Measurements from ENCODE around the gene SFRP2. TPM values are rescaled to one million over a fixed set of nuclear protein-coding genes. Genes with fewer than 3 reads are reported as not detected.

Gene SFRP2
- total RNA-seq, 4 donors from 2014 or later: 0.59 to 0.86 (median 0.83) TPM; not detected in 1

DNA sequence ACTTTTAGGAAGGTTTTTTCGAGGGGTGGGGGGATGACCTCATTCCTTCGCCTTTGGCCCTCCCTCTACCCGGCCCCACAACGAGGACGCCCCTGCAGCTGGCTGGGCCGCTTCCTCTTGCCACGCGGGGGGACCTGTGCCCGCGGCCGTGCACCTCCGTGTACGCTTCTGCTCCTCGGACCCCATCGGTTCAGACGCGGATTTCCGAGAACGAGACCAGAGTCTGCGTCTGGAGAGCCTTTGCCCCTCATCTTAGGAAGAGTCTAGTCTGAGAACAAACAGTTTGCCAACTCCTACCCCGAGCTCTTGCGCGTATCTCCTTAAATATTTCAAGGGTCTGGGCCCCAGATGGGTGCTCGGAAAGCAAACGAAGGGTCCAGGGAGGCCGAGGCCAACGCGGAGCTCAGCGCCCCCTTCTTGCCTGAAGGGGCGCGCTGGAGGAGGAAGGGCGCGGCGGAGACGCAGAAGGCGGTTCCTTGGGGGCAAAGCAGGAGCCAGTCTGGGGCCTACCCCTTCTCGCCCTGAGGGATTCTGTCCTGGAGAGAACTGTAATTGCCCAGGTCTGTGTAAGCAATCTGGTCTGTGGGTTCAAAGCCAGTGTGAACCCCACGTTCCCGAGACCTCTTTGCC, 3.9 kb upstream of the SFRP2 start:
- H3K27me3 ChIP-seq: peaks cover 54 to 63% (median 59%) of the 10 kb centered on the region in 3 donors

DNA sequence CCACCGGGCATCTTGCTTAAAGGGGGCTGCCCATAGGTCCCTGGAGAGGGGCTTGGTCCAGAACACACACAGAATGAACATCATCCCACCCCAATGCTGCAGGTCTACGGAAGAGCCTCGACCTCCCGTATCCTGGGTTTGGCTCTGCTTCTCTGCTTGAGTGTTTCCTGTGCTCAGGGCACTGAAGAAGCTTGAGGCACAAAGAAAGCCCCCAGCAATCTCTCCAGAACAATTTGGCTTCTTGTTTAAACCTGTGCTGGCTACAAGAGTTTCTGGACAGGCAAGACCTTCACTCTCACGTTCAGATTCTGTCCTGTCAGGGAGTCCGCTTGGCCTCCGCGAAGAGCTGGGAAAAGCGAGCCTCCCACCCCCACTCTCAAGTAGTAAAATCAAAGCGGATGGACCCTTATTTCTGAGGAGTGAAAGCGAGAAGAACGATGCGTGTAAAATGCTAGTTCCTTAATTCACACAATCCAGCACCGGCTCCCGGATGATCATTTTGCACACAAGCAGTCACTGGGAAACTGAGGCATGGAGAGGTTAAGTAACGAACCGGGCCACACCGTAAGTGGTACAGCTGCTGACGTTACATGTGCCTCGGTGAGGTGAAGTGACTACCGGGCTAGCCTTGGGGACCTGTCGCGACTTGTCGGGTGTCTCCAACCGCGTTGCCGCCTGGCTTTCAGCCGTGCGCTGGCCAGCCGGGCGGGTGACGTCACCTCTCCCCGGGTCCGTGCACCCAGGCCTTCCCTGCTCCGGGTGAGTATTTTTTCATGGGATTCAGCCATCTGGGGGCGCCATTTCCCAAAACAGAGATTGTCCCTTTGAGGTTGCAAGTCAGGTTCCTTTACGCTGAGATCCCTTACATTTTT, 3.1 kb upstream of the SFRP2 start:
- H3K27ac ChIP-seq: no peak overlapping the region
- in situ Hi-C loops (cut with MboI; ENCODE audit: low sequenced_read_pairs in 4 of 4): loop anchor here in 1 of 4 donors (25.0 kb wide), 1 partner anchor 520 kb away; no protein-coding TSS in a partner anchor
- intact Hi-C loops (cut with DNase I; ENCODE audit: low total_unique reads): loop anchor here (10.0 kb wide), 1 partner anchor 213 kb away; no protein-coding TSS in a partner anchor

More for the DNA sequence above, 3.9 kb upstream of the SFRP2 start:
- peaks cover 0 to 16% of the 10 kb centered on the region in 2 donors for H3K4me1 ChIP-seq
- DNase-seq (no peak), ATAC-seq (no peak)
- in situ Hi-C loops (cut with MboI; ENCODE audit: low sequenced_read_pairs in 4 of 4): loop anchor here in 1 of 4 donors (25.0 kb wide), 1 partner anchor 520 kb away; no protein-coding TSS in a partner anchor
- no peak overlapping the region for H3K27ac ChIP-seq
- TF ChIP-seq POLR2A (IDR thresholded peaks at IDR 0.05): no peak
- TF ChIP-seq, protein P1, sequence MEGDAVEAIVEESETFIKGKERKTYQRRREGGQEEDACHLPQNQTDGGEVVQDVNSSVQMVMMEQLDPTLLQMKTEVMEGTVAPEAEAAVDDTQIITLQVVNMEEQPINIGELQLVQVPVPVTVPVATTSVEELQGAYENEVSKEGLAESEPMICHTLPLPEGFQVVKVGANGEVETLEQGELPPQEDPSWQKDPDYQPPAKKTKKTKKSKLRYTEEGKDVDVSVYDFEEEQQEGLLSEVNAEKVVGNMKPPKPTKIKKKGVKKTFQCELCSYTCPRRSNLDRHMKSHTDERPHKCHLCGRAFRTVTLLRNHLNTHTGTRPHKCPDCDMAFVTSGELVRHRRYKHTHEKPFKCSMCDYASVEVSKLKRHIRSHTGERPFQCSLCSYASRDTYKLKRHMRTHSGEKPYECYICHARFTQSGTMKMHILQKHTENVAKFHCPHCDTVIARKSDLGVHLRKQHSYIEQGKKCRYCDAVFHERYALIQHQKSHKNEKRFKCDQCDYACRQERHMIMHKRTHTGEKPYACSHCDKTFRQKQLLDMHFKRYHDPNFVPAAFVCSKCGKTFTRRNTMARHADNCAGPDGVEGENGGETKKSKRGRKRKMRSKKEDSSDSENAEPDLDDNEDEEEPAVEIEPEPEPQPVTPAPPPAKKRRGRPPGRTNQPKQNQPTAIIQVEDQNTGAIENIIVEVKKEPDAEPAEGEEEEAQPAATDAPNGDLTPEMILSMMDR (IDR thresholded peaks at IDR 0.05 in 4 of 5, conservative IDR thresholded peaks at IDR 0.05 in 1 of 5): no peak
- intact Hi-C loops (cut with DNase I; ENCODE audit: low total_unique reads): loop anchor here (10.0 kb wide), 1 partner anchor 212 kb away; no protein-coding TSS in a partner anchor
- peak overlapping the region in 3 of 4 donors; percentile 1 to 44 (median 6) for H3K4me3 ChIP-seq
- H3K36me3 ChIP-seq: no peaks in the 10 kb centered on the region
- no peaks in the 10 kb centered on the region for H3K9me3 ChIP-seq

DNA sequence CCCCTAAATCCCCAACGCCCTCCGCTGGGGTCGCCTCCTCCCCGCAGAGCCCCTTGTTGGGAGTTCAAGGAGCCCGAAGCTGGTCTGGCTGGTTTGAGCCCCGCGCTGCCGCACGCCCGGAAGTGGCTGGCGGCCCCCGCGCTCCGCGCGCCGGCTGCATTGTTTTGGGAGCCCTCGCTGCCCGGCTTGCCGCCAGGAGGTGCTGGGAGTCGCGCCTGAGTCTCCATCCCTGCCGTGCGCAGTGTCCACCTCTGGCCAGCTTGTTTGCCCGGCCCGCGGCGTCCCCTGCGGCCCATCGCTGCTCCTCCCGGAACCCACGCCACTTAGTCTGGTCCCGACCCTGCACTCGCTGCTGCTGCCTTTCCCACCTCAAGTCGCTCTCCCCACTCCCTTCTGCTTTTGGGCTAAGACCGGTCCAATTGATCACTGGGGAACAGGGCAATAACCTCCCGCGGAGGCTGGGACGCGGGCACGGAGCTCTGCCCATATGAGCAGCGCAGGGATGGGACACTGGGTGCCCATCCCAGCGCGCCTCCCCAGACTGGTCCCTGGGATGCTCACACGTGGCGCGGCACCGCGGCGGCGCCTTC, 2.2 kb upstream of the SFRP2 start:
- ATAC-seq (no peak), DNase-seq (no peak)
- Histone ChIP-seq H3K4me1 (peaks cover 0 to 16% of the 10 kb centered on the region in 2 donors), H3K4me3 (peak overlapping the region in 3 of 4 donors; percentile 21 to 41 (median 29)), H3K27me3 (peaks cover 66 to 76% (median 69%) of the 10 kb centered on the region in 3 donors), H3K9me3 (no peaks in the 10 kb centered on the region), H3K36me3 (no peaks in the 10 kb centered on the region), H3K27ac (no peak overlapping the region)
- TF ChIP-seq, protein P1 (IDR thresholded peaks at IDR 0.05 in 4 of 5, conservative IDR thresholded peaks at IDR 0.05 in 1 of 5): no peak
- TF ChIP-seq POLR2A (IDR thresholded peaks at IDR 0.05): no peak
- intact Hi-C loops (cut with DNase I; ENCODE audit: low total_unique reads): loop anchor here (10.0 kb wide), 1 partner anchor 214 kb away; no protein-coding TSS in a partner anchor
- in situ Hi-C loops (cut with MboI; ENCODE audit: low sequenced_read_pairs in 4 of 4): loop anchor here in 1 of 4 donors (25.0 kb wide), 1 partner anchor 521 kb away; no protein-coding TSS in a partner anchor

More for the DNA sequence above, 3.1 kb upstream of the SFRP2 start:
- TF ChIP-seq POLR2A (IDR thresholded peaks at IDR 0.05): no peak
- TF ChIP-seq, protein P1 (IDR thresholded peaks at IDR 0.05 in 4 of 5, conservative IDR thresholded peaks at IDR 0.05 in 1 of 5): peak in 1 of 5 experiments; percentile 19
- Histone ChIP-seq H3K4me3 (peak overlapping the region; percentile 1 to 44 (median 10)), H3K36me3 (no peaks in the 10 kb centered on the region), H3K27me3 (peaks cover 62 to 70% (median 66%) of the 10 kb centered on the region in 3 donors), H3K9me3 (no peaks in the 10 kb centered on the region), H3K4me1 (peaks cover 0 to 16% of the 10 kb centered on the region in 2 donors)
- ATAC-seq (peak in 1 of 2 donors; percentile 49), DNase-seq (peak in 1 of 2 donors; percentile 37)

DNA sequence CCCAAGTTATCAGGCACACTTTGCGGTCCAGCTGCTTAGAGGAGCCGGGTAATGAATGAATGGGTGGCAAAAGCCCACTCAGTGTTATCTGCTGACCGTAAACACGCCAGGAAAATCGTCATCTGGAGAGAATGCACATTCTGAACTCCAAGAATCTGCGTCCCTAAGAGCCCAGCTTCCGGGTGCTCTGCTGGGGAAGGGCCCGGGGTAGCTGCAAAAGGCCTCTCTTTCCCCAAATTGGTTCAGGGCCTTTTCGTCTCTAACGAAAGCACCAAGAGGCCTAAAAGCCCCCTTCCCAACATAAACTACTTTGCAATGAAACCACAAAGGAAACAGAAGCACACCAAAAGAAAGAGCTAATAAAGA, 1.6 kb upstream of the SFRP2 start:
- H3K4me1 ChIP-seq: peaks cover 0 to 16% of the 10 kb centered on the region in 2 donors
- no peak for DNase-seq
- H3K9me3 ChIP-seq: no peaks in the 10 kb centered on the region
- TF ChIP-seq, protein P1 (IDR thresholded peaks at IDR 0.05 in 4 of 5, conservative IDR thresholded peaks at IDR 0.05 in 1 of 5): no peak
- no peak for TF ChIP-seq POLR2A (IDR thresholded peaks at IDR 0.05)
- ATAC-seq: no peak
- H3K36me3 ChIP-seq: no peaks in the 10 kb centered on the region
- intact Hi-C loops (cut with DNase I; ENCODE audit: low total_unique reads) (loop anchor here (10.0 kb wide), 1 partner anchor 214 kb away; no protein-coding TSS in a partner anchor), in situ Hi-C loops (cut with MboI; ENCODE audit: low sequenced_read_pairs in 4 of 4) (loop anchor here in 1 of 4 donors (25.0 kb wide), 1 partner anchor 522 kb away; no protein-coding TSS in a partner anchor)
- H3K27me3 ChIP-seq: peaks cover 70 to 76% (median 71%) of the 10 kb centered on the region in 3 donors
- H3K27ac ChIP-seq: no peak overlapping the region
- peak overlapping the region in 1 of 4 donors; percentile 41 for H3K4me3 ChIP-seq
